Measurements from ENCODE around the gene ALDH8A1.
A peak's percentile ranks its signal among the peaks of the same experiment; 100 is the strongest.

The ALDH8A1 gene

DNA sequence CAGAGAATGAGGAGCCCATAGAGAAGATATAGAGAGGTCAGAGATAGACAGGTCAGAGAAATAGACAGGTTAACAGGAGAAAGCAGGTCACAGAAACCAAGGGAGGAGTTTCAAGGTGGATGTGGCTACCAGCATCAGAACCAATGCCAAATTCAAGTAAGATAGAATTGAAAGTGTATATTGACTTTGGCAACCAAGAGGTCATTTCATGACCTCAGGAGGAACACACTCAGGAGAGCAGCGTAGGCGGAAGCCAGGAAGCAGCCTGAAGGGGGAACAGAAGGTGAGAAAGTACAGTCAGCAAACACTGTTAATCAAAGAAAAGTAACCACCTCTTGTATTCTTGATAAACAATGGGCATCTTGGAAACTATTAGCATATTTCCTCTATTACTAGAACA lies 33.9 kb upstream of the ALDH8A1 start:
- Histone ChIP-seq H3K23ac (ENCODE audit: low read length) (no peak overlapping the region), H2BK120ac (ENCODE audit: insufficient read depth, low read length, poor library complexity) (no peak overlapping the region), H3K36me3 (ENCODE audit: control insufficient read depth in 1 of 2, insufficient read depth in 2 of 2, low read length in 2 of 2) (peaks cover 2 to 4% of the 10 kb centered on the region in 2 experiments), H3K79me2 (ENCODE audit: control insufficient read depth, insufficient read depth, low read length, poor library complexity) (no peaks in the 10 kb centered on the region), H3K4ac (ENCODE audit: low read depth, low read length) (no peak overlapping the region), H3K4me2 (ENCODE audit: low read length) (no peak overlapping the region), H4K91ac (ENCODE audit: low read depth, low read length) (no peak overlapping the region), H2BK12ac (ENCODE audit: low read length) (no peak overlapping the region), H3K18ac (ENCODE audit: low read length) (no peak overlapping the region), H3K27me3 (ENCODE audit: insufficient read depth, low read length) (no peaks in the 10 kb centered on the region), H3K4me1 (ENCODE audit: control insufficient read depth in 1 of 2, insufficient read depth in 2 of 2, low read length in 2 of 2) (no peaks in the 10 kb centered on the region), H2BK5ac (ENCODE audit: low read depth, low read length, poor library complexity) (no peak overlapping the region), H3K27ac (ENCODE audit: low read depth, low read length) (no peak overlapping the region), H3K4me3 (ENCODE audit: low read depth, low read length) (no peak overlapping the region), H4K8ac (ENCODE audit: low read depth, low read length) (no peak overlapping the region), H2AFZ (ENCODE audit: insufficient read depth, low read length, poor library complexity) (no peak overlapping the region), H3K9me3 (ENCODE audit: insufficient read depth, low read depth, low read length) (no peaks in the 10 kb centered on the region), H3K79me1 (ENCODE audit: low read length) (peaks cover 1% of the 10 kb centered on the region), H3K14ac (ENCODE audit: low read length) (no peak overlapping the region), H3K9ac (ENCODE audit: low read length) (no peak overlapping the region), H4K12ac (ENCODE audit: low read depth, low read length) (no peak overlapping the region), H2AK5ac (ENCODE audit: low read length) (no peak overlapping the region)
- no CpG with 5 or more reads among the region's 2 CpGs for WGBS (ENCODE audit: extremely low coverage, insufficient coverage, insufficient read length)
- no peak for DNase-seq

DNA sequence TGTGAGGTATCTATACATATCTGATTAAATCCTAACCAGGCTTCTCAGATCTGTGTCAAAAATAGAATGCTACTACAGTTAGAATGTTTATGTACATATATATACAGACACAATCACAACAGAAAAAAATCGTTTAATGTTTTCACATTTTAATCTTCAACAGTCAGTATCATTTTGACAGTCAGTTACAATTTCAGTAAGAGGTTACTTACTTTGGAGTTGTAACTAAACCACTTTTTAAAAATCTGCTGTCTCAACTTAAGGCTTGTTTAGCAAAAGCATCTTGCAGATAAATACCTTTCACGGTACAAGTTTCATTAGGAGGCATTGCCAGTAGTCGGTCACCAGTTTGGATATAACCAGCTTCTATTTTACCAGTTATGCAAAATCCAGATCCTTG lies 32.3 kb upstream of the ALDH8A1 start:
- Histone ChIP-seq H2BK120ac (ENCODE audit: insufficient read depth, low read length, poor library complexity) (no peak overlapping the region), H3K27me3 (ENCODE audit: insufficient read depth, low read length) (no peaks in the 10 kb centered on the region), H3K4me2 (ENCODE audit: low read length) (no peak overlapping the region), H3K23ac (ENCODE audit: low read length) (no peak overlapping the region), H3K27ac (ENCODE audit: low read depth, low read length) (no peak overlapping the region), H3K9ac (ENCODE audit: low read length) (no peak overlapping the region), H3K14ac (ENCODE audit: low read length) (no peak overlapping the region), H3K18ac (ENCODE audit: low read length) (no peak overlapping the region), H3K4ac (ENCODE audit: low read depth, low read length) (no peak overlapping the region), H3K79me1 (ENCODE audit: low read length) (peaks cover 1% of the 10 kb centered on the region), H4K91ac (ENCODE audit: low read depth, low read length) (no peak overlapping the region), H3K36me3 (ENCODE audit: control insufficient read depth in 1 of 2, insufficient read depth in 2 of 2, low read length in 2 of 2) (peaks cover 2 to 4% of the 10 kb centered on the region in 2 experiments), H3K4me1 (ENCODE audit: control insufficient read depth in 1 of 2, insufficient read depth in 2 of 2, low read length in 2 of 2) (no peaks in the 10 kb centered on the region), H2BK12ac (ENCODE audit: low read length) (no peak overlapping the region), H3K9me3 (ENCODE audit: insufficient read depth, low read depth, low read length) (no peaks in the 10 kb centered on the region), H2BK5ac (ENCODE audit: low read depth, low read length, poor library complexity) (no peak overlapping the region), H3K4me3 (ENCODE audit: low read depth, low read length) (no peak overlapping the region), H4K12ac (ENCODE audit: low read depth, low read length) (no peak overlapping the region), H4K8ac (ENCODE audit: low read depth, low read length) (no peak overlapping the region), H2AFZ (ENCODE audit: insufficient read depth, low read length, poor library complexity) (no peak overlapping the region), H2AK5ac (ENCODE audit: low read length) (no peak overlapping the region), H3K79me2 (ENCODE audit: control insufficient read depth, insufficient read depth, low read length, poor library complexity) (no peaks in the 10 kb centered on the region)
- DNase-seq, result no peak
- no CpG with 5 or more reads among the region's 3 CpGs for WGBS (ENCODE audit: extremely low coverage, insufficient coverage, insufficient read length)

DNA sequence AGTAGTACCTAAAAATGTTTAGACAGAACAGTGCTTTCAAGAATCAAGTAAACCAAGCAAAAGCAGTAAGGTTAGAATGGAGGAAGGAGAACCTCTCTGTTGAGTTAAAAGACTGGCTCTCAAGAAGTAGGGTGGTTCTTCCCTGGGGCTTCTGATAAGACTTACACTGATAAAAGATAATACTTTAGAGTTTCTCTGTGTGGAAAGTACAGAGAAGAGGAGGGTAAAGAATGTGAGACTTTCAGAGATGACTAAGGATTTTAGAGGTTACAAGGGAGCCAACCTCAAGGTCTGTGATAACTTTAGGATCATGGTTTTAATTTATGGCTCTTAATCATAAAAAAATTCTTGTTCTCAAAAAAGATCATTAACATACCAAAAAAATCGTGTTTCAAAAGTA lies 30.9 kb upstream of the ALDH8A1 start:
- H2BK120ac ChIP-seq (ENCODE audit: insufficient read depth, low read length, poor library complexity), result no peak overlapping the region
- no peak overlapping the region for H2AK5ac ChIP-seq (ENCODE audit: low read length)
- H3K27ac ChIP-seq (ENCODE audit: low read depth, low read length), result no peak overlapping the region
- no peak overlapping the region for H2BK12ac ChIP-seq (ENCODE audit: low read length)
- H3K27me3 ChIP-seq (ENCODE audit: insufficient read depth, low read length), result no peaks in the 10 kb centered on the region
- H3K79me2 ChIP-seq (ENCODE audit: control insufficient read depth, insufficient read depth, low read length, poor library complexity), result no peaks in the 10 kb centered on the region
- H3K9me3 ChIP-seq (ENCODE audit: insufficient read depth, low read depth, low read length), result no peaks in the 10 kb centered on the region
- H4K91ac ChIP-seq (ENCODE audit: low read depth, low read length), result no peak overlapping the region
- H4K8ac ChIP-seq (ENCODE audit: low read depth, low read length), result no peak overlapping the region
- H3K4me1 ChIP-seq (ENCODE audit: control insufficient read depth in 1 of 2, insufficient read depth in 2 of 2, low read length in 2 of 2), result no peaks in the 10 kb centered on the region
- no peak overlapping the region for H3K14ac ChIP-seq (ENCODE audit: low read length)
- H3K79me1 ChIP-seq (ENCODE audit: low read length), result peaks cover 1% of the 10 kb centered on the region
- no peak overlapping the region for H3K4me2 ChIP-seq (ENCODE audit: low read length)
- H4K12ac ChIP-seq (ENCODE audit: low read depth, low read length), result no peak overlapping the region
- H3K9ac ChIP-seq (ENCODE audit: low read length), result no peak overlapping the region
- DNase-seq, result peak in 1 of 2 donors; percentile 48
- no peak overlapping the region for H2BK5ac ChIP-seq (ENCODE audit: low read depth, low read length, poor library complexity)
- no peak overlapping the region for H3K4ac ChIP-seq (ENCODE audit: low read depth, low read length)
- no peak overlapping the region for H2AFZ ChIP-seq (ENCODE audit: insufficient read depth, low read length, poor library complexity)
- no peak overlapping the region for H3K23ac ChIP-seq (ENCODE audit: low read length)
- H3K4me3 ChIP-seq (ENCODE audit: low read depth, low read length), result no peak overlapping the region
- H3K18ac ChIP-seq (ENCODE audit: low read length), result no peak overlapping the region
- WGBS (ENCODE audit: extremely low coverage, insufficient coverage, insufficient read length), result no CpG with 5 or more reads among the region's 1 CpG
- H3K36me3 ChIP-seq (ENCODE audit: control insufficient read depth in 1 of 2, insufficient read depth in 2 of 2, low read length in 2 of 2), result peaks cover 2 to 4% of the 10 kb centered on the region in 2 experiments

DNA sequence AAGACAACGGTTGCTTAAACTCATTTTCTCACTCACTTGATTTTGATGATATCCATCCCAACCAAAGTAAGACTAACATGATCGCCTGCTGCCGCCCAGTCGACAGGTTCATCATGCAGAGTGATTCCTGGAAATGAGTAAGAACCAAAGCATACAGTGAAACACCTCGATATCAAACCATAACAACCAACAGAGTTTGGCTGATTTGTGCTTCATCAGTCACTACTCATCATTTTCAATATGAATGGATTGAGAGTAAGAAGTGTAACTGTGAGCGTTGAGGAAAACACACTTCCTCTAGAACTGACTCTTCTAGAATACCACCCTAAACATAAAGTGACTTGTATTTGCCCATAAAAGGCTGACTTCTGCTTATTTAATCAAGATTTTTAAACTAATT lies 29.2 kb upstream of the ALDH8A1 start:
- H3K18ac ChIP-seq (ENCODE audit: low read length), result no peak overlapping the region
- H2BK12ac ChIP-seq (ENCODE audit: low read length), result no peak overlapping the region
- WGBS (ENCODE audit: extremely low coverage, insufficient coverage, insufficient read length), result no CpG with 5 or more reads among the region's 6 CpGs
- H2BK120ac ChIP-seq (ENCODE audit: insufficient read depth, low read length, poor library complexity), result no peak overlapping the region
- H4K91ac ChIP-seq (ENCODE audit: low read depth, low read length), result no peak overlapping the region
- H3K4ac ChIP-seq (ENCODE audit: low read depth, low read length), result no peak overlapping the region
- H3K14ac ChIP-seq (ENCODE audit: low read length), result no peak overlapping the region
- H3K9me3 ChIP-seq (ENCODE audit: insufficient read depth, low read depth, low read length), result no peaks in the 10 kb centered on the region
- no peaks in the 10 kb centered on the region for H3K79me2 ChIP-seq (ENCODE audit: control insufficient read depth, insufficient read depth, low read length, poor library complexity)
- peaks cover 0 to 4% of the 10 kb centered on the region in 2 experiments for H3K36me3 ChIP-seq (ENCODE audit: control insufficient read depth in 1 of 2, insufficient read depth in 2 of 2, low read length in 2 of 2)
- H2AK5ac ChIP-seq (ENCODE audit: low read length), result no peak overlapping the region
- H3K4me2 ChIP-seq (ENCODE audit: low read length), result no peak overlapping the region
- H3K4me3 ChIP-seq (ENCODE audit: low read depth, low read length), result no peak overlapping the region
- H3K9ac ChIP-seq (ENCODE audit: low read length), result no peak overlapping the region
- no peak overlapping the region for H2BK5ac ChIP-seq (ENCODE audit: low read depth, low read length, poor library complexity)
- H3K27ac ChIP-seq (ENCODE audit: low read depth, low read length), result no peak overlapping the region
- no peak overlapping the region for H4K12ac ChIP-seq (ENCODE audit: low read depth, low read length)
- no peak overlapping the region for H2AFZ ChIP-seq (ENCODE audit: insufficient read depth, low read length, poor library complexity)
- H3K27me3 ChIP-seq (ENCODE audit: insufficient read depth, low read length), result no peaks in the 10 kb centered on the region
- H3K79me1 ChIP-seq (ENCODE audit: low read length), result no peaks in the 10 kb centered on the region
- H4K8ac ChIP-seq (ENCODE audit: low read depth, low read length), result no peak overlapping the region
- H3K4me1 ChIP-seq (ENCODE audit: control insufficient read depth in 1 of 2, insufficient read depth in 2 of 2, low read length in 2 of 2), result no peaks in the 10 kb centered on the region
- H3K23ac ChIP-seq (ENCODE audit: low read length), result no peak overlapping the region
- DNase-seq, result no peak
